Nephron (organoid): ENCODE results near the gene PPP3CA.

Source experiments
- H3K27ac Mint-ChIP-seq, 3 experiments: 2 replicates each; pipeline ENCODE4 v1.8.0; 2020; ENCODE audit warnings: mixed read lengths in 3 of 3, mild to moderate bottlenecking in 2 of 3, moderate library complexity in 1 of 3
- H3K27me3 Mint-ChIP-seq: 2 replicates; pipeline ENCODE4 v1.8.0; 2021; ENCODE audit warnings: low read depth, mild to moderate bottlenecking, moderate library complexity, mixed read lengths
- H3K36me3 Mint-ChIP-seq: 2 replicates; pipeline ENCODE4 v1.8.0; 2020; ENCODE audit warnings: low read depth, mixed read lengths
- H3K4me1 Mint-ChIP-seq: 2 replicates; pipeline ENCODE4 v1.8.0; 2020; ENCODE audit warnings: mixed read lengths
- H3K4me3 Mint-ChIP-seq, 3 experiments: 2 replicates each; pipeline ENCODE4 v1.8.0; 2020; ENCODE audit warnings: mild to moderate bottlenecking in 3 of 3, mixed read lengths in 3 of 3, moderate library complexity in 2 of 3
- H3K9me3 Mint-ChIP-seq: 2 replicates; pipeline ENCODE4 v1.8.0; 2020; ENCODE audit warnings: mixed read lengths
- TF ChIP-seq, protein P1 (sequence below), 3 experiments: fragments of 200-600 bp; sonication (generic); IDR thresholded peaks; one replicate each; pipeline ENCODE4 v1.5.0; 2021; ENCODE audit warnings: antibody characterized with exemption in 3 of 3; ENCODE audit not compliant: unreplicated experiment in 3 of 3

PPP3CA gene

DNA sequence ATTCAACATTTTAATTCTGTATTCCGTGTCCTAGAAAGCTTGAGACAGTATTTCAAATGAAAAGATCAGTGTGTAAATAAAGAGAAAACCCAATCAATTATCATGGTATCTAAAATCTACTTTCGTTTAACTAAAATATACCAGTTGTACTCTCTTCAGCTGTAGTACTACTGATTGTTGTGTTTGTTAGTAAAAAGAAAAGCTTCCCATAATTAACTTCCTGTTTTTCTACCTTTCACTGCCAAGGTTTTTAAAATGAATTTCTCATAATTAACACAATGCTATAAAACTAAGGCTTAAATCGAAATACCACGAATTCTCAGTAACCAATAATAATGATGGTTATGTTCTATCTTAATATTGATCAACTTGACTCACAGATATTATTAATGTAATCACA, 37.4 kb downstream of the PPP3CA start:
- Mint-ChIP-seq H3K9me3 (no peaks in the 10 kb centered on the region), H3K27me3 (no peaks in the 10 kb centered on the region), H3K27ac (no peak overlapping the region), H3K4me3 (no peak overlapping the region), H3K36me3 (no peaks in the 10 kb centered on the region), H3K4me1 (peaks cover 20% of the 10 kb centered on the region)
- TF ChIP-seq, protein P1, sequence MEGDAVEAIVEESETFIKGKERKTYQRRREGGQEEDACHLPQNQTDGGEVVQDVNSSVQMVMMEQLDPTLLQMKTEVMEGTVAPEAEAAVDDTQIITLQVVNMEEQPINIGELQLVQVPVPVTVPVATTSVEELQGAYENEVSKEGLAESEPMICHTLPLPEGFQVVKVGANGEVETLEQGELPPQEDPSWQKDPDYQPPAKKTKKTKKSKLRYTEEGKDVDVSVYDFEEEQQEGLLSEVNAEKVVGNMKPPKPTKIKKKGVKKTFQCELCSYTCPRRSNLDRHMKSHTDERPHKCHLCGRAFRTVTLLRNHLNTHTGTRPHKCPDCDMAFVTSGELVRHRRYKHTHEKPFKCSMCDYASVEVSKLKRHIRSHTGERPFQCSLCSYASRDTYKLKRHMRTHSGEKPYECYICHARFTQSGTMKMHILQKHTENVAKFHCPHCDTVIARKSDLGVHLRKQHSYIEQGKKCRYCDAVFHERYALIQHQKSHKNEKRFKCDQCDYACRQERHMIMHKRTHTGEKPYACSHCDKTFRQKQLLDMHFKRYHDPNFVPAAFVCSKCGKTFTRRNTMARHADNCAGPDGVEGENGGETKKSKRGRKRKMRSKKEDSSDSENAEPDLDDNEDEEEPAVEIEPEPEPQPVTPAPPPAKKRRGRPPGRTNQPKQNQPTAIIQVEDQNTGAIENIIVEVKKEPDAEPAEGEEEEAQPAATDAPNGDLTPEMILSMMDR (IDR thresholded peaks at IDR 0.05; ENCODE audit: unreplicated experiment in 3 of 3): no peak

DNA sequence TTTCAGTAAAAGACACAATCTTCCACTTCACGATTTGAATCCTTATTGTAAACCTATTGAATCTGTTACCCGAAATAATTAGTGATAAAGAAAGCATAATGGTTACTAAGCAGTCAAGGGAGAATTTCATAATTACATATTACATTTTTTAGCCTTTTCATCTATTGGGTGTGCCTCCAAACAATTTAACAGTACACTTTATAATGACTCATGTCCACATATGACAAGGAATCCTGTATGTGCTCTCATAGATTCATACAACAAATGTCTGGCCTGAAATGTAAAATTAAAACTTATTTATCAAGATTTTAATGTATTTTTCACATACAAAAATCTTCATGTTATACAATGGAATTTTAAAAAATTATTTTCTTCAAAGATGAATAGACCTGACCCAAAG, 39.4 kb downstream of the PPP3CA start:
- Mint-ChIP-seq H3K4me1 (peaks cover 21% of the 10 kb centered on the region), H3K27ac (no peak overlapping the region), H3K36me3 (no peaks in the 10 kb centered on the region), H3K9me3 (no peaks in the 10 kb centered on the region), H3K4me3 (no peak overlapping the region), H3K27me3 (no peaks in the 10 kb centered on the region)
- TF ChIP-seq, protein P1 (IDR thresholded peaks at IDR 0.05; ENCODE audit: unreplicated experiment in 3 of 3): no peak

DNA sequence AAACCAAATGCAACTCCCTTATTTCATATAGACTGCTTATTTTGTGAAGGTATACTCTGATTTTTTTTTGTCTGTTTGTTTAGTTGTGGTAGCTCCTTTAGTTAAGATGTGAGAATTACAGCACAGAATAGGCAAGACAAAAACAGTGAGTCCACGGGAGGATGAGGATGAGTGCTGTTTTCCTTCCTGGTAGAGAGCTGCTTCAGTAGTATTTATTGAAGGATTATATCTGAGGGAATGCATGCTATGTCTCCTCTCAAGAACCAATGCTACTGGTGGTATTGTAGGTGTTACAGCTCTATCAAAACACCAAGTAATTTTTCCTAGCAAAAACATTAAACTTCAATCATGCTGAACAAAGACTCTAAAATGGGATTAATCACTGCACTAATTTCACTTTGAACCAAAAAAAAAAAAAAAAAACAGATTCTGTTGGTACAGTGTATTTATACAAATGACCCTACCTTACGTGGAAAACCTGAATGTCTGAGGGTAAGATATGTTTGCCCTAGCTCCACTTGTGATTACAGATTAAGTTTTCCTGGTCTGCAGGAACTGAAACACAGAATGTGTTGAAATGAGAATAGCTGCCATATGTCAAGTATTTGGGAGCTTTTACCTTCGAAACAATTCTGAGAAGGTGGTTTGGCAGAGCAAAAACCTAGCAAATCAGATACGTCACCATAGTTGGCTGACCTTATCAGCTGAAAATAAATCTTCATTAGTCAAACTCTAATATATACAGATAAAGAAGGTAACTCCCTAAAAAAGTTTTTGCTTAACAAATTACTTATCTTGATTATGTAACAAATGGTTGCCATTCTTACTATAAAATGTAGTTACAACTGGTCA, 40.3 kb downstream of the PPP3CA start:
- H3K4me3 Mint-ChIP-seq: peak overlapping the region in 1 of 3 experiments; percentile 34
- peaks cover 21% of the 10 kb centered on the region for H3K4me1 Mint-ChIP-seq
- no peaks in the 10 kb centered on the region for H3K27me3 Mint-ChIP-seq
- no peaks in the 10 kb centered on the region for H3K36me3 Mint-ChIP-seq
- no peaks in the 10 kb centered on the region for H3K9me3 Mint-ChIP-seq
- TF ChIP-seq, protein P1 (IDR thresholded peaks at IDR 0.05; ENCODE audit: unreplicated experiment in 3 of 3): no peak
- H3K27ac Mint-ChIP-seq: peak overlapping the region; percentile 14 to 83 (median 38)

DNA sequence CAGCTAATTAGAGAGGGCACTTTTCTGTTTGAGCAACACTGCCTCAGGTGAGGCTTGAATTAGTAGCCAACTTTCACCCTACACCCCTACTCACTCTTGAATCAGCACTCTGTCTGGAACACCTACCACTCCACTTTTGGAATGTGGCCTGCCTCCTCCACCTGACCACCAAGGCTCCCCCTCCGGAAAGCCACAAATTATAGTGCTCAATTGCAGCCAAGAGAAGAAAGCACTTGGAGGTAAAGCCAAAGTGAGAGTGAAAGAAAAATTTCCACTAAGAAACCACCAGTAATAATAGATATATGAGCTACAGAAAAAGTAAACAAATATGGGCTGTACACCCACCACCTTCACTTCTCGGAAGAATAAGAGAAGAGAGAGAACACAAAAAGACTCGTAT, 41.1 kb downstream of the PPP3CA start:
- H3K4me1 Mint-ChIP-seq: peaks cover 21% of the 10 kb centered on the region
- peak overlapping the region in 2 of 3 experiments; percentile 10 to 34 for H3K4me3 Mint-ChIP-seq
- peak overlapping the region; percentile 14 to 83 (median 38) for H3K27ac Mint-ChIP-seq
- no peaks in the 10 kb centered on the region for H3K27me3 Mint-ChIP-seq
- TF ChIP-seq, protein P1 (IDR thresholded peaks at IDR 0.05; ENCODE audit: unreplicated experiment in 3 of 3): no peak
- no peaks in the 10 kb centered on the region for H3K9me3 Mint-ChIP-seq
- H3K36me3 Mint-ChIP-seq: no peaks in the 10 kb centered on the region

DNA sequence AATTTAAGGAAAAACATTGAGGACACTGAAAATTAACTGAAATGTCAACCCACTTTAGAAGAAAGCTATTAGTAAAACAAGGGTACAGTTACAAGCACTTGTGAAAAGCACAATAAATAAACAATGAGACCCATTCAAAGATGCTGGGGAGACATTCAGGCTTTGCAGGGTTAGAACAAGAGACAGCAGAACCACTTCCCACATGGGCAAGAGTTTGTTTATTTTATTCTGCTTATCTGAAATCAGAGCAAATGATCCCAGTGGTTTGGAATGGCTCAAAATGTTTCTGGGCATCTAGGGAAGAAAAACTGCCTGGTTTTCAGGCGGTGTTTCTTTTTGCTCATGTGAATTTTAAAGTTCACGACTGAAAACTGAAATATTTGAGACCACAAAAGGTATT, 42.4 kb downstream of the PPP3CA start:
- H3K4me3 Mint-ChIP-seq: no peak overlapping the region
- H3K27me3 Mint-ChIP-seq: no peaks in the 10 kb centered on the region
- no peaks in the 10 kb centered on the region for H3K36me3 Mint-ChIP-seq
- no peak overlapping the region for H3K27ac Mint-ChIP-seq
- H3K4me1 Mint-ChIP-seq: peaks cover 21% of the 10 kb centered on the region
- no peaks in the 10 kb centered on the region for H3K9me3 Mint-ChIP-seq
- TF ChIP-seq, protein P1 (IDR thresholded peaks at IDR 0.05; ENCODE audit: unreplicated experiment in 3 of 3): no peak
